ENCODE measurements around the gene LSS.

GRCh38 chr21:46183910-46184624 lies 44.5 kb downstream of the LSS start, which contains the start of gene SPATC1L:
- TF ChIP-seq CTCF (conservative IDR thresholded peaks at IDR 0.05; ENCODE audit: low read length), result no peak
- no peak for TF ChIP-seq EZH2phosphoT487 (IDR thresholded peaks at IDR 0.05; ENCODE audit: borderline replicate concordance)
